AG09319 (cell line): ENCODE measurements around the gene YKT6.

ENCODE experiments used
- DNase-seq: peaks from one replicate; pipeline ENCODE4 v3.0.0-alpha.2; 2010; ENCODE audit warnings: low read depth; ENCODE audit errors: extremely low read depth
- TF ChIP-seq, protein P1 (sequence below): IDR thresholded peaks from 2 replicates; pipeline ENCODE4 v1.5.1; 2011; ENCODE audit warnings: low read depth, mild to moderate bottlenecking, inconsistent platforms, low read length, moderate library complexity

YKT6 gene

DNA sequence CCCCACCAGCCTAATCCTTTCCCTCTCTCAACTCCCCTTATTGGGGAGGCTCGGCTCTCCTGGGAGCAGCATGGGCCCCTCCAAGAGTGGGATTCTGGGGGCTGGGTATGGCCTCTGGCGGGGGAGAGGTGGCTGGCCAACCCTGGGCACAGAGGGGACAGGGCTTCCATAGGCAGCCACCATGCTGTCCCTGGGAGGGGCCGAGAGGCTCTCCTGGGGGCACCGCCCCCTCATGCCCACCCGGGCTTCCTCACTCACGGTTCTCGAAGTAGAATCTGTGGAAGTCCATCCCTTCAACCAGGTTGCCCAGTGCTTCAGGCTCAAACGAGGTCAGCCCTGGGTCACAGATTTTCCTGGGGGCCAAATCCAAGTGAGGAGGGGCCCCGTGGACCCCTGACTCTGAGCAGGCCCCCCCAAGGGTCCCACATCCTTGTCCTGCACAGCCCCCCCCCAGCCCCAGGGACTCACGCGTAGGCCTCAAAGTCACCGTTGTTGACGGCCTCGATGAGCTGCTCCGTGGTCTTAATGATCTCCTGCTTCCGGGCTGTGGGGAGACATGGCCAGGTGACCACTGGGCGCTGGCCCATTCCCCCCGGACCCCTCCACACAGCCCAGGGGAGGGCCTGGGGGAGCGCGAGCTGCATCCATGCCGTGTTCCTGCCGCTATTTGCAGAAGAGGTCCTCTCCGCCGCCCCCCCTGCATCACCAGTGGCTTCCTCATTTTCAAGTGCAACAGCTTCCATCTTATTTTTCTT lies 19.8 kb downstream of the YKT6 start:
- TF ChIP-seq, protein P1, sequence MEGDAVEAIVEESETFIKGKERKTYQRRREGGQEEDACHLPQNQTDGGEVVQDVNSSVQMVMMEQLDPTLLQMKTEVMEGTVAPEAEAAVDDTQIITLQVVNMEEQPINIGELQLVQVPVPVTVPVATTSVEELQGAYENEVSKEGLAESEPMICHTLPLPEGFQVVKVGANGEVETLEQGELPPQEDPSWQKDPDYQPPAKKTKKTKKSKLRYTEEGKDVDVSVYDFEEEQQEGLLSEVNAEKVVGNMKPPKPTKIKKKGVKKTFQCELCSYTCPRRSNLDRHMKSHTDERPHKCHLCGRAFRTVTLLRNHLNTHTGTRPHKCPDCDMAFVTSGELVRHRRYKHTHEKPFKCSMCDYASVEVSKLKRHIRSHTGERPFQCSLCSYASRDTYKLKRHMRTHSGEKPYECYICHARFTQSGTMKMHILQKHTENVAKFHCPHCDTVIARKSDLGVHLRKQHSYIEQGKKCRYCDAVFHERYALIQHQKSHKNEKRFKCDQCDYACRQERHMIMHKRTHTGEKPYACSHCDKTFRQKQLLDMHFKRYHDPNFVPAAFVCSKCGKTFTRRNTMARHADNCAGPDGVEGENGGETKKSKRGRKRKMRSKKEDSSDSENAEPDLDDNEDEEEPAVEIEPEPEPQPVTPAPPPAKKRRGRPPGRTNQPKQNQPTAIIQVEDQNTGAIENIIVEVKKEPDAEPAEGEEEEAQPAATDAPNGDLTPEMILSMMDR, result no peak

DNA sequence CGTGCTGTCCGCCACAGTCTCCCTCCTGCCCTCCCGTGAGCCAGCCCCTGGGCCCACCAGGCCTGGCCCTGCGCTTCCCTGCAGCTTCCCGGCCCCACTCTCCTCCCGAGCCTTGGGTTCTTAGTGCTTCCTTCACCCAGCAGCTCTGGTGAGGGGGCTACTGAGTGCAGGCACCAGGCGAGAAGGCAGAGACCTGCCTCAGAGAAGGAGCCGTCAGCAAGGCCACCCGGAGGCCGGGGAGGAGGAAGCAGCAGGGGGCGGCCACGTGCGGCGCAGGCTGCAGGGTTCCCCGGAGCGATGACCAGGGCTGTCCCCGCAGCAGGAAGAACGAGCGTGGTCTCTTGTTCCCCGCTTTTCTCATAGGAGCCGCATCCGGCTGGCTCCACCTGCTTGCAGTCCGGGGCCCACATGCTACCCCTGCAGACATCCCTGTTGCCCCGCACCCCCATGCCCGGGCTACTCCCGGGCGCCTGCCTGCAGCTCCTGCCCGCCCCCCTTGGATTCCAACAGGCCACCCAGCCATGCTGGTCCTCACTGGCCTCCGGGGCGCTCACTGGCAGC lies 20.5 kb downstream of the YKT6 start:
- DNase-seq, result no peak

More for the DNA sequence above, 19.8 kb downstream of the YKT6 start:
- no peak for DNase-seq

DNA sequence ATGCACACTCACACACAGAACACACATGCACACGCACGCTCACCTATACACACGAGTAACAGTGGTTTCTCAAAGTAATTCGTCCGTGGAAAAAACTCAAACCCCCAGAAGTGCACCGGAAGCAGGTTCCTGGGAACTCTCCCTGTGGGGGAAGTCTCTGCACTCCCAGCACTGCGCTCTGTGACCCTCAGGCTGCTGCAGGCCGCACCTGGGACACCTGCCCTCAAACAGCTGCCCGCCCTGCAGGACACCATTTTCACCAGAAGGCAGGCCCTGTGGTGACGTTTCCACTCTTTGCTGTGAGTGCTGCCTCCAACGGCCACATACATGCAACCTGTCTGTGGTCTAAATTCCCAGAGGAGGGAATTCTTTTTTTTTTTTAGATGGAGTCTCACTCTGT lies 21.3 kb downstream of the YKT6 start:
- TF ChIP-seq, protein P1, result no peak
- no peak for DNase-seq

More for the DNA sequence above, 20.5 kb downstream of the YKT6 start:
- TF ChIP-seq, protein P1, result peak; percentile 11

DNA sequence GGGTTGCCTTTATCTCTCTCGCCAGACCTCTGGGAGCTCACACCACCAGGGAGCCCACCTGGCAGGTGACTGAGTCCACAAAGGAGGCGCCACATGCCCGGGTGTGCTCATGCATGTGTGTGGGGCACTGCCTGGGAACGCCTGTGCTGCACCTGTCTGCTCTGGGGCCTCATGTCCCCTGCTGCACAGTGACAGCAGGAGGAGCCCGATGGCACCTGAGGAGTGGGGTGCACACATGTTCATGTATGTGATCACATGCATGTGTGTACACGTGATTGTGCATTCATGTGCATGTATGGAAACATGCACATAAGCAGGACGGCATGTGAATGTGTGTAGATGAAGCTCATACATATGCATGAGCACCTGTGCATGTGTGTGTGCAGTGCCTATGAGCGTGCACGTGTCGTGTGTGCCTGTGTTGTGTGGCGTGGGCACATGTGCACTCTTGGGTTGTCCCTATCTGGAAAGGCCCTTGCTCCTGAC lies 22.0 kb downstream of the YKT6 start:
- TF ChIP-seq, protein P1, result no peak
- no peak for DNase-seq

DNA sequence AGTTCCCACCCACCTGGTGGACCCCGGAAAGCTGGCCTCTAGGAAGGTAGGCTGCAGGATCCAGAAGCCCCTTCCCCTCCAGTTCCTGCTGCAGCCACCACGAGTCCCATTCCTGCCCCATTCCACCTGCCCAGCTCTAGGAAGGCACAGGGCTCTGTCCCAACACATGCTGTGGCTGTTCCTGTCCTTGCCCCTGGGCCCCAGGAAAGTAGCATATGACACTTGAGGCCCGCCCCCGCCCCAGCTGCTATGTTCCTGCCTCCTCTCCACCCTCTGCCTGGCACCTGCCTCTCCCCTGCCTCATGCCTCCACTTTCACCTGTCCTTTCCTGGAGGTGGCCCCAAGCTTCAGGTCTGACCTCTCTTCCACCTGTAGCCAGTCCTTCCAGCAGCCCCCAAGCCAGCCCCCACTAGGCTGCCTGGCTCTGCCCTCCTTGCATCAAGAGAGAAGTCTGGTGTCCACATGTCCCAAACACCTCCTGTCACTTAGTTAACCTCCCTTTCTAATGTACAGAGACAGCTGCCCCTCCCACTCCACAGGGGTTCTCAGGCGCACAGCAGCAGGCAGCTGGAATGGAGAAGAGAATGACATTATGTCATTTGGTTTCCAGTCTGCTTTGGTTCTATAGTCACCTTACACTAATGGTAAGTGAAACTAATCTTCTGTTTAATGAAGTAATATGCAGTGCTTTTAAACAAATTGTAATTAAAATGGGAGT lies 22.7 kb downstream of the YKT6 start:
- TF ChIP-seq, protein P1, result no peak
- DNase-seq, result no peak

DNA sequence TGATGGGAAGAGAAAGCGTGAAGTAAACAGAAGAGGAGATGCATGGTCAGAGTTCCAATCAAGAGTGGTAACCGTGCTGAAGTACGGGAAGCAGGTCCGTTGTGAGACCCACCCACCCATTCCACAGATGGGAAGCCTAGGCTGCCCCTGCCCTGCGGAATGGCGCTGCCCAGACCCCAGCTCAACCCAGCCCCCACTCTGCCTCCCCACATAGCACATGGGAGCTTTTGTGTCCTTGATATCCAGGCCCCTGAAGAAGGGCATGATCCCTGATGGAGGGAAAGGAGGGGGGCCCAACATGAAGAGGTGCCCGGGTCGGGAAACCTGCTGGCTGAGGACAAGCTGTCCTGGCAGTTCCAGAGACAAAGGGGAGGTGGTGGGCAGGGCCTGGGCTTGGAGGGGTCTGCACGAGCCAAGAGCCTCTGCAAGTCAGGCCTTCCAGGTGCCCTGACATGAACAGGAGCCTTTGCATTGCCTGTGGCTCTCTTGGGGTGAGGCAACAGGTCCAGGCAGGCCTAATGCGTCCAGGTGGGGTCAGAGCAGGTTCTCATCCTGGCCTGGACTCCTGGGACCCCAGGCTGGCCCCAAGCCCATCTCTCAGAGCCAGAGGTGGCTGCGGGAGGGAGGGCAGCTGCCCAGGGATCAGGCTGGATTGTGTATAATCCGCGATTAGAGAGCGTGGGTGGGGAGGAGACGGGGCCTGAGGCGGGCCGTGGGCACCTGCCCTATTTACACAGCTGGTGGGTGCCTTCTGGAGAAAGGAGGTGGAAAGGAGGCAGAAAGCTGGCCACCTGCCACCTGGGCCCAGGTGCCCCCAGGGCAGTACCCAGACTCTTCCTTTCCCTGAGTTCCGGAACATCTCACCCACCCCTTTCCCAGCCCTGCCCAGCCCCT lies 23.5 kb downstream of the YKT6 start:
- no peak for DNase-seq
- TF ChIP-seq, protein P1, result no peak
